ENCODE data around the gene UBE2J1. TPM values are rescaled to one million over a fixed set of nuclear protein-coding genes. Genes with fewer than 3 reads are reported as not detected.
A peak's percentile ranks its signal among the peaks of the same experiment; 100 is the strongest.

The UBE2J1 gene
- polyA plus RNA-seq, 1 donor (not counting 4 experiments of a cell fraction or from before 2014, with no cell fraction given) = 26.7 TPM

- Histone ChIP-seq H2AFZ (ENCODE audit: control insufficient read depth, low read length) (no peak overlapping the region), H3K27me3 (ENCODE audit: control insufficient read depth, extremely low read depth, insufficient read depth, low read length) (peaks cover 56% of the 10 kb centered on the region), H3K36me3 (ENCODE audit: control insufficient read depth in 2 of 2, extremely low read depth in 1 of 2, insufficient read depth in 2 of 2, low read length in 2 of 2) (no peaks in the 10 kb centered on the region), H3K4me1 (ENCODE audit: control insufficient read depth, extremely low read depth, insufficient read depth, low read length) (no peaks in the 10 kb centered on the region), H3K4me3 (ENCODE audit: control insufficient read depth in 2 of 3, extremely low read depth in 1 of 3, insufficient read depth in 2 of 3, low read depth in 1 of 3, low read length in 3 of 3) (no peak overlapping the region), H3K9ac (ENCODE audit: control insufficient read depth, extremely low read depth, insufficient read depth, low read length) (no peak overlapping the region), H3K9me3 (ENCODE audit: control insufficient read depth, low read depth, low read length) (peaks cover 2% of the 10 kb centered on the region), H4K20me1 (ENCODE audit: control insufficient read depth, extremely low read depth, insufficient read depth, low read length) (peaks cover 4% of the 10 kb centered on the region), H3K4me2 (ENCODE audit: control insufficient read depth, extremely low read depth, insufficient read depth, low read depth, low read length) (no peak overlapping the region), H3K79me2 (ENCODE audit: control insufficient read depth, insufficient read depth, low read length) (no peaks in the 10 kb centered on the region), H3K9me1 (ENCODE audit: control insufficient read depth, extremely low read depth, insufficient read depth, low read length) (no peaks in the 10 kb centered on the region), H3K27ac (ENCODE audit: control insufficient read depth, insufficient read depth, low read length) (no peak overlapping the region)
- no peak for FAIRE-seq
- no peak for DNase-seq (ENCODE audit: low read depth, low spot score)
- TF ChIP-seq, protein P1, sequence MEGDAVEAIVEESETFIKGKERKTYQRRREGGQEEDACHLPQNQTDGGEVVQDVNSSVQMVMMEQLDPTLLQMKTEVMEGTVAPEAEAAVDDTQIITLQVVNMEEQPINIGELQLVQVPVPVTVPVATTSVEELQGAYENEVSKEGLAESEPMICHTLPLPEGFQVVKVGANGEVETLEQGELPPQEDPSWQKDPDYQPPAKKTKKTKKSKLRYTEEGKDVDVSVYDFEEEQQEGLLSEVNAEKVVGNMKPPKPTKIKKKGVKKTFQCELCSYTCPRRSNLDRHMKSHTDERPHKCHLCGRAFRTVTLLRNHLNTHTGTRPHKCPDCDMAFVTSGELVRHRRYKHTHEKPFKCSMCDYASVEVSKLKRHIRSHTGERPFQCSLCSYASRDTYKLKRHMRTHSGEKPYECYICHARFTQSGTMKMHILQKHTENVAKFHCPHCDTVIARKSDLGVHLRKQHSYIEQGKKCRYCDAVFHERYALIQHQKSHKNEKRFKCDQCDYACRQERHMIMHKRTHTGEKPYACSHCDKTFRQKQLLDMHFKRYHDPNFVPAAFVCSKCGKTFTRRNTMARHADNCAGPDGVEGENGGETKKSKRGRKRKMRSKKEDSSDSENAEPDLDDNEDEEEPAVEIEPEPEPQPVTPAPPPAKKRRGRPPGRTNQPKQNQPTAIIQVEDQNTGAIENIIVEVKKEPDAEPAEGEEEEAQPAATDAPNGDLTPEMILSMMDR (optimal IDR thresholded peaks at IDR 0.05 in 1 of 3, IDR thresholded peaks at IDR 0.05 in 1 of 3, conservative IDR thresholded peaks at IDR 0.05 in 1 of 3; ENCODE audit: extremely low read depth in 1 of 3, insufficient read depth in 2 of 3, low read length in 3 of 3) = no peak
- dilution Hi-C loops (cut with MboI; ENCODE audit: extremely low pct_ligation_motif_present, low sequenced_read_pairs) = no loop called here
These were observed 50.8 kb downstream of the UBE2J1 start for GRCh38 chr6:89301586-89302194.

DNA sequence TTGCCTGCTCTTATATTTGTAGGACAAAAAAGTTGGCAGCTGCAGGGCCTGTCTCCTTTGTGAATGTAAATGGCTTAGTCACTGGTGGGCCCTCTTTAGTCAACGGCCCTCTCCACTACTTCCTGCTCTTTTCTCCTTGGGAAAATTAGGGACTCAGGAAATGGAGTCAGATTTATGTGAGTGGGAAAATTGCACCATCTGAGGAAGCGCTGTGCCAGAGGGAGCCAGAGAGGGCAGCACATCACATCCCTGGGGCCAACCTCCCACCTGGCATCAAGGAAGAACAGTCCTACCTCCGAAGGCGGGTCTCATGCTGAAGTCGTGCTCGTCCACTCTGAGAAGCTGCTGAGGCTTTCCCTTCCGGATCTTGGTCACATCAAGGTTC lies 53.1 kb downstream of the UBE2J1 start:
- no peak for FAIRE-seq
- Histone ChIP-seq H3K27me3 (ENCODE audit: control insufficient read depth, extremely low read depth, insufficient read depth, low read length) (peaks cover 52% of the 10 kb centered on the region), H3K9ac (ENCODE audit: control insufficient read depth, extremely low read depth, insufficient read depth, low read length) (no peak overlapping the region), H3K4me1 (ENCODE audit: control insufficient read depth, extremely low read depth, insufficient read depth, low read length) (no peaks in the 10 kb centered on the region), H3K4me2 (ENCODE audit: control insufficient read depth, extremely low read depth, insufficient read depth, low read depth, low read length) (no peak overlapping the region), H3K36me3 (ENCODE audit: control insufficient read depth in 2 of 2, extremely low read depth in 1 of 2, insufficient read depth in 2 of 2, low read length in 2 of 2) (no peaks in the 10 kb centered on the region), H2AFZ (ENCODE audit: control insufficient read depth, low read length) (no peak overlapping the region), H4K20me1 (ENCODE audit: control insufficient read depth, extremely low read depth, insufficient read depth, low read length) (peaks cover 4% of the 10 kb centered on the region), H3K9me3 (ENCODE audit: control insufficient read depth, low read depth, low read length) (peaks cover 2% of the 10 kb centered on the region), H3K9me1 (ENCODE audit: control insufficient read depth, extremely low read depth, insufficient read depth, low read length) (no peaks in the 10 kb centered on the region), H3K79me2 (ENCODE audit: control insufficient read depth, insufficient read depth, low read length) (no peaks in the 10 kb centered on the region), H3K4me3 (ENCODE audit: control insufficient read depth in 2 of 3, extremely low read depth in 1 of 3, insufficient read depth in 2 of 3, low read depth in 1 of 3, low read length in 3 of 3) (no peak overlapping the region), H3K27ac (ENCODE audit: control insufficient read depth, insufficient read depth, low read length) (no peak overlapping the region)
- dilution Hi-C loops (cut with MboI; ENCODE audit: extremely low pct_ligation_motif_present, low sequenced_read_pairs) = no loop called here
- DNase-seq (ENCODE audit: low read depth, low spot score) = no peak
- TF ChIP-seq EZH2 (IDR thresholded peaks at IDR 0.05; ENCODE audit: low read length) = no peak
- TF ChIP-seq, protein P1 (optimal IDR thresholded peaks at IDR 0.05 in 1 of 3, IDR thresholded peaks at IDR 0.05 in 1 of 3, conservative IDR thresholded peaks at IDR 0.05 in 1 of 3; ENCODE audit: extremely low read depth in 1 of 3, insufficient read depth in 2 of 3, low read length in 3 of 3) = peak; percentile 33 to 47 (median 44)
